Activated T-helper 9 cell treated with anti-CD3 and anti-CD28 coated beads, Interleukin-2, amount 50 U/mL, for 16 hours (primary cell): ENCODE data around the gene SCYGR7.

Experiments used
- DNase-seq: peaks from one replicate; pipeline ENCODE4 v3.0.0-alpha.2; 2020; ENCODE audit warnings: low read depth

SCYGR7 gene

GRCh38 chr2:227759411-227760118 is 31.4 kb downstream of the SCYGR7 start:
- DNase-seq: no peak

- DNase-seq: no peak
These were observed 33.8 kb downstream of the SCYGR7 start for GRCh38 chr2:227761740-227762476.

- no peak for DNase-seq
These were observed 37.7 kb downstream of the SCYGR7 start for GRCh38 chr2:227765788-227766372.

- DNase-seq: peak; percentile 36
These were observed 38.3 kb downstream of the SCYGR7 start for GRCh38 chr2:227766373-227766883.

GRCh38 chr2:227767830-227768229 is 39.7 kb downstream of the SCYGR7 start:
- DNase-seq: no peak

- DNase-seq: no peak
These were observed 44.1 kb downstream of the SCYGR7 start for GRCh38 chr2:227772197-227772661.

GRCh38 chr2:227772932-227773331 is 44.8 kb downstream of the SCYGR7 start:
- DNase-seq: no peak

GRCh38 chr2:227774011-227774624 is 46.0 kb downstream of the SCYGR7 start:
- DNase-seq: no peak

GRCh38 chr2:227774895-227775842 is 47.0 kb downstream of the SCYGR7 start:
- no peak for DNase-seq
